Activated naive CD4-positive, alpha-beta T cell treated with anti-CD3 and anti-CD28 coated beads, Interleukin-2, amount 50 U/mL, for 72 hours (primary cell): ENCODE measurements around the gene TREM1. TPM values are rescaled to one million over a fixed set of nuclear protein-coding genes. Genes with fewer than 3 reads are reported as not detected.
"Not testable (repeated sequence)": the region's sequence is repeated elsewhere in the genome, so short reads cannot be mapped to it uniquely, and the experiment has no call there.

ENCODE experiments used
- ATAC-seq, 2 donors: fragments of 150-1000 bp; cut with Tn5 transposase; 2 replicates each; pipeline ENCODE4 v1.10.0; 2021; ENCODE audit warnings: mild to moderate bottlenecking in 2 of 2, moderate library complexity in 2 of 2
- DNase-seq, 2 donors: peaks; one replicate each; pipeline ENCODE4 v3.0.0; 2021 to 2022; ENCODE audit warnings: low spot score in 2 of 2
- H3K27ac Mint-ChIP-seq, 2 donors: one replicate each; pipeline ENCODE4 v1.8.0; 2022; ENCODE audit warnings: mild to moderate bottlenecking in 2 of 2, mixed read lengths in 2 of 2
- H3K36me3 Mint-ChIP-seq, 2 donors: one replicate each; pipeline ENCODE4 v1.8.0; 2022; ENCODE audit warnings: mixed read lengths in 2 of 2
- H3K9me3 Mint-ChIP-seq, 2 donors: one replicate each; pipeline ENCODE4 v1.8.0; 2022; ENCODE audit warnings: mixed read lengths in 2 of 2
- total RNA-seq, 2 donors: library from RNA; stranded (reverse); gene quantifications; one replicate each; pipeline ENCODE4 v1.2.3, GENCODE V29; 2022

The TREM1 gene
- total RNA-seq, 2 donors from 2014 or later: 6.1 TPM; not detected in 1

DNA sequence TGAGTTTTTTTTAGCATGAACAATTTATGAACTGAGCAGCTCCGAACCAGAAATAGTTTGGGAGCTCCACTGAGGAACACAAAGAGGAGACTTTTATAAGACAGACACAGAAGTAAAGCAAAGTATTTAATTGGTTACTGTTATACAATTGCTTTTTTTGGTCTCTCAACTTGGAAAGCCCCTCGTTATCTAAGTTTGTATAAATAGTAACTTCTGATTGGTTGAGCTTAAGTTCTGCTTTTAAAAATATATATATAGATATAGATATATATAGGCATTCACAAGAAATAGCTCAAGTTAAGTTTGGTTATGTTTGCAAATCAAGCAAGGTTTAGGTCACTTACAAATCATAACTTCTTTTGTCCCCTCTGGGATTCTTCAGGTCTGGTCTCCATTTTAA, 28.7 kb upstream of the TREM1 start:
- DNase-seq (no peak), ATAC-seq (no peak)
- no peaks in the 10 kb centered on the region for H3K9me3 Mint-ChIP-seq
- no peak overlapping the region for H3K27ac Mint-ChIP-seq
- no peaks in the 10 kb centered on the region for H3K36me3 Mint-ChIP-seq

GRCh38 chr6:41306187-41306854, 19.8 kb upstream of the TREM1 start:
- DNase-seq (peak in 1 of 2 donors; percentile 56), ATAC-seq (no peak)
- Mint-ChIP-seq H3K27ac (peak overlapping the region in 1 of 2 donors; percentile 33), H3K9me3 (peaks cover 0 to 3% of the 10 kb centered on the region in 2 donors), H3K36me3 (peaks cover 0 to 3% of the 10 kb centered on the region in 2 donors)

GRCh38 chr6:41302638-41303037, 16.2 kb upstream of the TREM1 start:
- ATAC-seq: no peak

GRCh38 chr6:41298785-41299502, 12.5 kb upstream of the TREM1 start:
- Mint-ChIP-seq H3K36me3 (peaks cover 0 to 51% of the 10 kb centered on the region in 2 donors), H3K27ac (peak overlapping the region; percentile 68 to 90), H3K9me3 (peaks cover 0 to 29% of the 10 kb centered on the region in 2 donors)
- DNase-seq: no peak
- ATAC-seq: peak; percentile 70 to 91

More at GRCh38 chr6:41302638-41303037, 16.2 kb upstream of the TREM1 start:
- DNase-seq: no peak
- Mint-ChIP-seq H3K36me3 (peaks cover 0 to 24% of the 10 kb centered on the region in 2 donors), H3K9me3 (peaks cover 0 to 8% of the 10 kb centered on the region in 2 donors), H3K27ac (no peak overlapping the region)

GRCh38 chr6:41297248-41297647, 10.8 kb upstream of the TREM1 start:
- Mint-ChIP-seq H3K27ac (peak overlapping the region in 1 of 2 donors; percentile 34), H3K9me3 (peaks cover 0 to 29% of the 10 kb centered on the region in 2 donors), H3K36me3 (peaks cover 0 to 51% of the 10 kb centered on the region in 2 donors)
- not testable (repeated sequence) for ATAC-seq, DNase-seq

- no peak for DNase-seq
- no peak overlapping the region for H3K27ac Mint-ChIP-seq
- peaks cover 0 to 21% of the 10 kb centered on the region in 2 donors for H3K9me3 Mint-ChIP-seq
- H3K36me3 Mint-ChIP-seq: peaks cover 0 to 34% of the 10 kb centered on the region in 2 donors
- ATAC-seq: no peak
Measured at GRCh38 chr6:41294214-41294872, 7.9 kb upstream of the TREM1 start.

- DNase-seq: no peak
- ATAC-seq: no peak
- H3K36me3 Mint-ChIP-seq: peaks cover 0 to 18% of the 10 kb centered on the region in 2 donors
- H3K9me3 Mint-ChIP-seq: peaks cover 0 to 16% of the 10 kb centered on the region in 2 donors
- no peak overlapping the region for H3K27ac Mint-ChIP-seq
Measured at GRCh38 chr6:41291717-41292116, 5.2 kb upstream of the TREM1 start.

DNA sequence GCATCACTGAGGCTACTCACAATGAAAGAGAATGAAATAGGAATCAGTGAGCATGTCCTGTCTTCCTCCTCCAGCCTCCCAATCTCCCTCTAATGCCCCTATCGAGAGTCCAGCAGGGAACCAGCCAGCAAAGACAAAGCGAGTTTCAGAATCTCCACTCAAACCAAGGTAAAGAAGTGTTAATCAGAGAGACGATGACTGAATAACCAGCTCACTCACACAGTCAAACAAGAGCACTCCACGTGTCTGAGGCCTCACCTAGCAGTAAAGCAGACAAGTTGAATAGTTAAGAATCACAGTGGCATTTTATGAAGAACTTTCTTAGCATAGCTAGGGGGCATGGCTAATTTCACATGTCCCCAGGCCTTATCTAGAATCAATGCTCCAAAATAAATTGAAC, 3.3 kb upstream of the TREM1 start:
- DNase-seq: no peak
- Mint-ChIP-seq H3K36me3 (peaks cover 0 to 6% of the 10 kb centered on the region in 2 donors), H3K9me3 (peaks cover 0 to 5% of the 10 kb centered on the region in 2 donors), H3K27ac (no peak overlapping the region)
- no peak for ATAC-seq

DNA sequence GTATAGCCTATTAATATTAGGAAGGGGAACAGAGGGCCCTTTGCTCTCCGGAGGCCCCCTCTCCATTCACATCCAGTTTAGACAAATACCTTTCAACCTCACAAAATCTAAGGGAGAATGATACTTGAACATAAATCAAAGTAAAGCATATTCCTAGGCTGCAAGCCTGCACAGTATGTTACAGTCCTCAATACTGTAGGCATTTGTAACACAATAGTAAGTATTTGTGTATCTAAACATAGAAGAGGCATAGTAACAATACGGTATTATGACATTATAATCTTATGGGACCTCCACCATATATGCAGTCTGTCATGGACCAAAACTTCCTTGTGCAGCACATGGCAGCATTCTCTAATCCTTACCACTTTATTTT, 2.3 kb upstream of the TREM1 start:
- H3K27ac Mint-ChIP-seq: peak overlapping the region in 1 of 2 donors; percentile 57
- ATAC-seq (peak in 1 of 2 donors; percentile 12), DNase-seq (no peak)
- peaks cover 0 to 6% of the 10 kb centered on the region in 2 donors for H3K36me3 Mint-ChIP-seq
- peaks cover 0 to 5% of the 10 kb centered on the region in 2 donors for H3K9me3 Mint-ChIP-seq

DNA sequence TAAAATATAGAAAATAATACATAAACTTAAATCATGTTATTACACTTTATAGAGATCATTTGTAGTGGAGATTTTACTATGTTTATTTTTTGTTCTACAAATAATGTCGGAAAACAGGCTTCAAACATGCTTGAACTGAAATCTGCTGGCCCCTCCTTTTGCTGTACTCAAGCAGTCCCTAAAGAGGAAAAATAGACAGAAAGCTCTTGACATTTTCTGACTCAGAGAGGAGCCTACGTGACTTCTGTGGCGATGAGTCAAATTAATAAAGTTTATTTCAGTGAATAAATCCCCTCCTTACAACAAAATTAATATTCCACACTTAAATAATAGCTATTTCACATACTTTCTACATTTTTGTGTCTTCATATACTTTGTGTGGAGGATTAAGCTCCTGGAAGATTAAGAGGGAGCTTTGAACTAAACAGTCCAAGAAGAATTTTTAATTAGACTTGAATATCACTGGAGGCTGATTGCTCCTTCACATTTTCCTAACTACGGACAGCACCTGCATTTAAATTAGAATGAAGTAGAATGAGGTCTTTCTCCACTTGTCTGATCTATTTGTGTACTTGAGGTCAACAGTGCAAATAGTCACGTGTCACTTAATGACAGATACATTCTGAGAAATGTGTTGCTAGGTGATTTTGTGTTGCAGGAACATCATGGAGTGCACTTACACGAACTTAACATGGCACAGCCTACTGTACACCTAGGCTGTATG, 1.7 kb upstream of the TREM1 start:
- Mint-ChIP-seq H3K36me3 (peaks cover 0 to 11% of the 10 kb centered on the region in 2 donors), H3K9me3 (peaks cover 0 to 5% of the 10 kb centered on the region in 2 donors), H3K27ac (peak overlapping the region in 1 of 2 donors; percentile 57)
- ATAC-seq (peak in 1 of 2 donors; percentile 75), DNase-seq (no peak)

DNA sequence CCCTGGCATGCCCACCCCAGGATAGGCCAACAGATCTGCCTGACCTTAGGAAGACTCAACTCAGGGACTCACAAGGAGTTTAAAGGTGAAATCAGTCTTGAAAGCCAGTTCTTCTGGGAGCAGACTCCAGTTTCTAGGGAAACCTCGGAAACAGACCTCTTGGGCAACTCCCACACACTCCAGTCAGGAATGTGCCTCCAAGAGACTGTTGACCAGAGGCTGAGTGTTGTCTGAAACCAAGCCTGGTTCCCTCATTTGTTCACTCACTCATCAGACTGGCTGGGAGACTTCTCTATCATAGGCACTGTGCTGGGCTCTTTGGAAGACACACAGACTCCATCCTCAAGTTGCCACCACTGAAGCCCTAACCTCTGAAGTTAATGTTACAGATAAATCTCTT, 1.8 kb downstream of the TREM1 start:
- Mint-ChIP-seq H3K9me3 (peaks cover 0 to 9% of the 10 kb centered on the region in 2 donors), H3K27ac (no peak overlapping the region), H3K36me3 (peaks cover 0 to 17% of the 10 kb centered on the region in 2 donors)
- DNase-seq: no peak
- no peak for ATAC-seq

GRCh38 chr6:41283600-41283999, 2.9 kb downstream of the TREM1 start:
- DNase-seq (no peak), ATAC-seq (no peak)
- peaks cover 0 to 9% of the 10 kb centered on the region in 2 donors for H3K9me3 Mint-ChIP-seq
- no peak overlapping the region for H3K27ac Mint-ChIP-seq
- peaks cover 0 to 17% of the 10 kb centered on the region in 2 donors for H3K36me3 Mint-ChIP-seq

DNA sequence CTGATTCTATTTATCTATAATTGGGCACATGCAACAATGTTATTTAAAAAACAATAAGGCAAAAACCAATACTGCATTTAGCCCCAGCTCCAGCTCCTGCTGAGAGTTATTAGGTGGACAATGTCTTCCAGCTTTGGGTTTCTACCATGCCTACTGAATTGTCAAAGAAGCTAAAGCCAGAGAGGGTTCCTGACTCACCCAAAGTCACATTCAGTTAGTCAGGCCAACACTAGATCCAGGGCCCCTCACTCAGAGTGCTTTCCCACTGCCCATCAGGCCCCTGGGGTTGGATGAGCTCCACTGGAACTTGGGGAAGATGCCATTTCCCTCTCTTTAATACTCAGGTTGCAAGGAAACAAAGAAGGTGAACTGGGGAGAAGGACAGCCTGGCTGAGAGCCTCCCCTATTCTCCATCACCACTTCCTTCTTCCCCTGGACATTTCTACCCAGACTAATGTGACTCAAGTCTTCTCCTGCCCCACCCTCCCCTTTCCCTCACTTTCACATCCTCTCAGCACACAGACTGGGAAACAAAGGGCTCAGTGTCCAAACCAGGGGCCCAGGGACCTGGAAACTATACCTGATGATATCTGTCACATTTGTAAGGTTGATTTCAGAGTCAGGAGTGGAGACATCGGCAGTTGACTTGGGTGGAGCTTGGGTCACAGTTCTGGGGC, 6.0 kb downstream of the TREM1 start:
- peaks cover 0 to 12% of the 10 kb centered on the region in 2 donors for H3K36me3 Mint-ChIP-seq
- DNase-seq (no peak), ATAC-seq (no peak)

DNA sequence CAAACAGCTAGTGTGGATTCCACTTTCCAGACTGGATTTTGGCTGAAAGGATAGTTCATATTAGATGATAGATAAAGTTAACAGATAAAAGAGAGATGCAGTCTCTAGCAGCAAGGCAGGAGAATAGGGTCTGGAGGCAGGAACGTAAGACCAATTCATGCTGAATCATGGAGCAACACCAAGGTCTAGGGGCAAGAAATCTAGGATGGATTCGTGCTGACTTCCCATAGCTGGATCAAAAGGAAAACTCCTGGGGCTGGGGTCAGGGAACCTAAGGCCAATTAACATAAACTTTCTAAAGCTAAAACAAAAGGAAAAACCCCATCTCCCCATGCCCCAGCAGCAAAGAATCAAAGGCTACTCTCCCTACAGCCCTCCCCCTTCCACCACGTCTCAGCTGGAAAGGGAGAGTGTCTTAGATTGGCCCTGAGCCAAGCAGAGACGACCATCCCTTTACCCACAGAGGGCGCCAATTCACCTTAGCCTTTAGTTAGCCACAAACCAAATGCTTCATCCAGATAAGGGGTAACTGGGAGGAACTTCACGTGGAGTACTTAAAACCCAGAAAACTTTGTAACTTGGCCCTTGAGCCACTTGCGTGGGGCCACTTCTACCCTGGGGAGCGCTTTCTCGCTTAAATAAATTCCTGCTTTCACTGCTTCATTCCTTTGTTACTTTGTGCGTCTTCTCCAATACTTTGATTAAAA, 7.6 kb downstream of the TREM1 start:
- DNase-seq (peak; percentile 60 to 69), ATAC-seq (peak; percentile 76 to 82)
- Mint-ChIP-seq H3K36me3 (peaks cover 0 to 12% of the 10 kb centered on the region in 2 donors), H3K27ac (peak overlapping the region in 1 of 2 donors; percentile 12), H3K9me3 (peaks cover 0 to 4% of the 10 kb centered on the region in 2 donors)

More for the DNA sequence above, 6.0 kb downstream of the TREM1 start:
- Mint-ChIP-seq H3K9me3 (peaks cover 0 to 4% of the 10 kb centered on the region in 2 donors), H3K27ac (no peak overlapping the region)

DNA sequence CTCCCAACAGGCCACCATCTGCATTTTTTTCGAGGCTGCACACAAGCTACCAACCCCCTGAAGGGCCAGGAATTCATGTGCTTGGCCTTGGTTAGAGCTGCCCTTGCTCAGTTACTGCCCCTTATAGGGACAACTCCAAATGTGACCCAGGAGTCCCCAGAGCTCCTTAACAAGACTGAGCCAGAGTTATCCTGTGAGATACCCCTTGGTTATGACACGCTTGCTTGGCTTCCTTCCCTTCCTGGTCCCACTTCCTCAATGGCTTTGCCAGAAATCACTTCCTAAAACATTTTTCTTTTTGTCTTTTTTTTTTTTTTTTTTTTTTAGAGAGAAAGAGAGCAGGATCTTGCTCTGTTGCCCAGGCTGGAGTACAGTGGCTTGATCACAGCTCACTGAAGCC, 8.9 kb downstream of the TREM1 start:
- Mint-ChIP-seq H3K27ac (no peak overlapping the region), H3K36me3 (peaks cover 0 to under 1% of the 10 kb centered on the region in 2 donors), H3K9me3 (no peaks in the 10 kb centered on the region)
- DNase-seq (no peak), ATAC-seq (no peak)
